Spleen (tissue), 7 donors: ENCODE measurements around the gene TTLL12.

ENCODE experiments used
- CTCF ChIP-seq, 11 experiments: fragments of 200-600 bp in 7 of 11; fragments of 450-650 bp in 4 of 11; sonication (generic) in 4 of 11; IDR thresholded peaks in 8 of 11; conservative IDR thresholded peaks in 3 of 11; 1 replicate in 7 of 11; 2 replicates in 4 of 11; pipeline versions ENCODE4 v1.4.0 to v1.8.0; 2016 to 2021; ENCODE audit warnings: antibody characterized with exemption in 11 of 11, inconsistent platforms in 4 of 11, mild to moderate bottlenecking in 1 of 11
- POLR2A ChIP-seq, 3 donors: fragments of 450-650 bp; IDR thresholded peaks; one replicate each; pipeline ENCODE4 v1.5.1; 2017; ENCODE audit warnings: antibody characterized with exemption in 3 of 3, mild to moderate bottlenecking in 1 of 3
- donor health status: DM: no; HTN: no; CAD: no; lungs with moderate emphysema.
- donor health status: DM: no; HTN: no; CAD: no.
- donor health status: DM: no; HTN: no; CAD: no.

GRCh38 chr22:43183496-43184277 lies 3.2 kb downstream of the TTLL12 start:
- no peak for TF ChIP-seq CTCF (IDR thresholded peaks at IDR 0.05 in 8 of 11, conservative IDR thresholded peaks at IDR 0.05 in 3 of 11)
- TF ChIP-seq POLR2A (IDR thresholded peaks at IDR 0.05) = no peak
